ENCODE data around the gene PLPPR3. TPM values are rescaled to one million over a fixed set of nuclear protein-coding genes. Genes with fewer than 3 reads are reported as not detected.

PLPPR3 gene
- total RNA-seq, 1 experiment from 2014 or later: 1.4 TPM

DNA sequence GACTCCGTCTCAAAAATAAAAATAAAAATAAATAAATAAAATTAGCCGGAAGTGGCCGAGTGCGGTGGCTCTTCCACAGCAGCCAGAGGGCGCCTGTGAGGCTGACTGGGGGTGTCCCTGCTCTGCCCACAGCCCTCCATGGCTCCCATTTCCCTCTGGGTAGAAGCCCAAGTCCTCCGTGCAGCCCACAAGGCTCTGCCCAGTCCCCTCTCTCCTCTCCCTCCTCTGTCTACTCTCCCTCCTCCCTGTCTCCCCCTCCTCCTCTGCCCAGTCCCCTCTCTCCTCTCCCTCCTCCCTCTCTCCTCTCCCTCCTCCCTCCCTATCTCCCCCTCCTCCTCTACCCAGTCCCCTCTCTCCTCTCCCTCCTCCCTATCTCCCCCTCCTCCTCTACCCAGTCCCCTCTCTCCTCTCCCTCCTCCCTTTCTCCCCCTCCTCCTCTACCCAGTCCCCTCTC, 50.4 kb downstream of the PLPPR3 start:
- DNase-seq (ENCODE audit: low read depth, low spot score): peak; percentile 60
- in situ Hi-C loops (cut with HindIII; ENCODE audit: low pct_unique_long_range_greater_than_20kb, low sequenced_read_pairs): no loop called here

DNA sequence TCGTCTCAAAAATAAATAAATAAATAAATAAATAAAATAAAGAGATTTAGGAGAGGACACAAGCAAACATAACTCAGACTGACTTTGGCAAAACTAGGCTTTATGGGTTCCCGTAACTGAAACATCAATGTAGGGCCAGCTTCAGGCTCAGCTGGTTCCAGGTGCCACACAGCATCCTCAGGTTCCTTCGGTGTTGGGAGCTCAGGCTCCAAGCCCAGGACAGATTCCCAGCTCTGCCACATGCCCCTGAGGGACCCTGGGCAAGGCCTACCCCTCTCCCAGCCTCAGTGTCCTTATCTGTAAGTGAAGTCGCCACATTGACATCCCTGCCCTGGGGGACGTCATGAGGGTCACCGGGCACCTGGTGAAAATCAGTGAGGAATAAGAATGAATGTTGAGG, 52.1 kb downstream of the PLPPR3 start:
- in situ Hi-C loops (cut with HindIII; ENCODE audit: low pct_unique_long_range_greater_than_20kb, low sequenced_read_pairs): no loop called here
- DNase-seq (ENCODE audit: low read depth, low spot score): no peak

DNA sequence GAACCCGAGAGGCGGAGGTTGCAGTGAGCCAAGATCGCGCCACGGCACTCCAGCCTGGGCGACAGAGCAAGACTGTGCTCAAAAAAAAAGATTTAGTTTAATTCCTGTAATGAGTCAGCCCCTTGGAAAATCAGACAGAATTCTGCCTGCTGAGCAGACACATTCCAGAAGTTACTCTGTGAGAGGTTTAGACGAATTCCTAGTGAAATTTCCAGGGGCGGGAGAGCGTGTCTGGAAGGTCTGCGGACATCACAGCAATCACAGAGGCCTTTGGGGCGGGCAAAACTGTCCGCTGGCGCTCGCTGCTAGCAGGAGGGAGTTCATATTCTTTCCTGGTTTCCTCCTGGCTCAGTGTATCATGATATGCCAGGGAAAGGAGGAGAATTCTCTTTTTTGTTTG, 53.3 kb downstream of the PLPPR3 start:
- in situ Hi-C loops (cut with HindIII; ENCODE audit: low pct_unique_long_range_greater_than_20kb, low sequenced_read_pairs): no loop called here
- DNase-seq (ENCODE audit: low read depth, low spot score): no peak

- in situ Hi-C loops (cut with HindIII; ENCODE audit: low pct_unique_long_range_greater_than_20kb, low sequenced_read_pairs): no loop called here
- DNase-seq (ENCODE audit: low read depth, low spot score): no peak
Measured at GRCh38 chr19:765179-765738, 56.5 kb downstream of the PLPPR3 start.

DNA sequence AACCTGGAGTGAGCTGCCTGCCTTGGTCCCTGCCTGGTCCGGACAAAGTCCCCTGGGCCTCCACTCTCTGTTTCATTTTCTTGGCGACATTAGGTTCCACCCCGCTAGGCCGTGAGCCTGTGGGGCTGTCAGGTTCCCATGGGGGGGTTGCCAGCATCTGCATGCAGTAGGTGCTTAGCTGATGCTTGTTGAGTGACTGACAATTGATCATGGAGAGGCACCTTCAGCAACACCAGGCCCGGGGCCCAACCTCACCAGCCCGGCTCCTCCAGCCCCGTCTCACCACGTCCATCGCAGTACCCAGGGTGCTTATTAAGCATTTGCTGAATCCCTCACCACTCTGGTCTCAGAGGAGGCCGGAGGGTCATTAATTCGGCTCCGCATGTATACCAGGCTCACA, 57.5 kb downstream of the PLPPR3 start:
- in situ Hi-C loops (cut with HindIII; ENCODE audit: low pct_unique_long_range_greater_than_20kb, low sequenced_read_pairs): no loop called here
- DNase-seq (ENCODE audit: low read depth, low spot score): no peak

GRCh38 chr19:763869-764268, 57.9 kb downstream of the PLPPR3 start:
- in situ Hi-C loops (cut with HindIII; ENCODE audit: low pct_unique_long_range_greater_than_20kb, low sequenced_read_pairs): no loop called here
- DNase-seq (ENCODE audit: low read depth, low spot score): no peak

DNA sequence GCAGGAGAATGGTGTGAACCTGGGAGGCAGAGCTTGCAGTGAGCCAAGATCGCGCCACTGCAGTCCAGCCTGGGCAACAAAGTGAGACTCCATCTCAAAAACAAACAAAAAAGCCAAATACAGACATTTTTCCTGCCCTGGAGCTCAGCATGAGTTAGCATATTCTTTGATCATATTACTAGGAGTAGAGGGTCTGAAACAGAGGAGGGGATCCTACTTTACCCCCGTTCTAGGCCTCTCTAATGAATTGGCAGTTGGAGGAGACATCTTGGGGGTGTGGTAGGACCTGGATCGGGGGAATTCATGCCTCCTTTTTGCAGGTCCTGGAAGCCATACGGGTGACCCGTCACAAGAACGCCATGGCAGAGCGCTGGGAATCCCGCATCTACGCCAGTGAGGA, 58.6 kb downstream of the PLPPR3 start:
- in situ Hi-C loops (cut with HindIII; ENCODE audit: low pct_unique_long_range_greater_than_20kb, low sequenced_read_pairs): no loop called here
- DNase-seq (ENCODE audit: low read depth, low spot score): no peak

Small RNA genes lying within 50 kb of the gene (small RNA-seq; reads per million reads assigned to genes)
- 0 reads per million in 2 experiments for gene MIR3187

Other genes starting within 250 kb of the PLPPR3 start
- 399 and 435 TPM in 2 replicates for gene BSG, start 249.4 kb downstream of the PLPPR3 start, total RNA-seq (2014; rRNA removed; shearing (Covaris generic))
- gene HCN2, start 232.1 kb downstream of the PLPPR3 start, total RNA-seq (2014; rRNA removed; shearing (Covaris generic)): 1.1 and 1.2 TPM in 2 replicates
- gene POLRMT, start 188.4 kb downstream of the PLPPR3 start, total RNA-seq (2014; rRNA removed; shearing (Covaris generic)): 29.0 and 37.3 TPM in 2 replicates
- gene FGF22, start 182.1 kb downstream of the PLPPR3 start, total RNA-seq (2014; rRNA removed; shearing (Covaris generic)): 0.24 TPM in 1 of 2 replicates, not detected in the other
- gene RNF126, start 158.7 kb downstream of the PLPPR3 start, total RNA-seq (2014; rRNA removed; shearing (Covaris generic)): 29.6 and 30.0 TPM in 2 replicates
- 6.4 and 7.8 TPM in 2 replicates for gene FSTL3, start 145.6 kb downstream of the PLPPR3 start, total RNA-seq (2014; rRNA removed; shearing (Covaris generic))
- gene PRSS57, start 126.5 kb downstream of the PLPPR3 start, total RNA-seq (2014; rRNA removed; shearing (Covaris generic)): not detected in 2 replicates
- gene PALM, start 113.0 kb downstream of the PLPPR3 start, total RNA-seq (2014; rRNA removed; shearing (Covaris generic)): 4.0 and 4.3 TPM in 2 replicates
- gene MISP, start 70.8 kb downstream of the PLPPR3 start, total RNA-seq (2014; rRNA removed; shearing (Covaris generic)): not detected in 2 replicates
- 124 and 140 TPM in 2 replicates for gene PTBP1, start 24.5 kb downstream of the PLPPR3 start, total RNA-seq (2014; rRNA removed; shearing (Covaris generic))
- not detected in 2 replicates for gene AZU1, start 5.9 kb upstream of the PLPPR3 start, total RNA-seq (2014; rRNA removed; shearing (Covaris generic))
- gene PRTN3, start 19.0 kb upstream of the PLPPR3 start, total RNA-seq (2014; rRNA removed; shearing (Covaris generic)): not detected in 2 replicates
- not detected in 2 replicates for gene ELANE, start 30.3 kb upstream of the PLPPR3 start, total RNA-seq (2014; rRNA removed; shearing (Covaris generic))
- gene CFD, start 37.7 kb upstream of the PLPPR3 start, total RNA-seq (2014; rRNA removed; shearing (Covaris generic)): 1.4 and 4.3 TPM in 2 replicates
- 3.2 and 3.9 TPM in 2 replicates for gene MED16, start 71.2 kb upstream of the PLPPR3 start, total RNA-seq (2014; rRNA removed; shearing (Covaris generic))
- gene RNU6-9, start 71.5 kb upstream of the PLPPR3 start, total RNA-seq (2014; rRNA removed; shearing (Covaris generic)): not detected in 2 replicates
- 20.0 and 21.0 TPM in 2 replicates for gene R3HDM4, start 91.3 kb upstream of the PLPPR3 start, total RNA-seq (2014; rRNA removed; shearing (Covaris generic))
- gene KISS1R, start 95.4 kb upstream of the PLPPR3 start, total RNA-seq (2014; rRNA removed; shearing (Covaris generic)): not detected in 2 replicates
- gene ARID3A, start 104.1 kb upstream of the PLPPR3 start, total RNA-seq (2014; rRNA removed; shearing (Covaris generic)): 4.1 and 6.6 TPM in 2 replicates
- gene WDR18, start 162.4 kb upstream of the PLPPR3 start, total RNA-seq (2014; rRNA removed; shearing (Covaris generic)): 24.4 and 36.1 TPM in 2 replicates
- gene GRIN3B, start 178.5 kb upstream of the PLPPR3 start, total RNA-seq (2014; rRNA removed; shearing (Covaris generic)): 0.03 TPM in 1 of 2 replicates, not detected in the other
- gene TMEM259, start 199.2 kb upstream of the PLPPR3 start, total RNA-seq (2014; rRNA removed; shearing (Covaris generic)): 44.8 and 51.8 TPM in 2 replicates
- not detected in 2 replicates for gene RNU6-2, start 199.6 kb upstream of the PLPPR3 start, total RNA-seq (2014; rRNA removed; shearing (Covaris generic))
- gene CNN2, start 204.7 kb upstream of the PLPPR3 start, total RNA-seq (2014; rRNA removed; shearing (Covaris generic)): 11.7 and 12.1 TPM in 2 replicates
- gene ABCA7, start 218.2 kb upstream of the PLPPR3 start, total RNA-seq (2014; rRNA removed; shearing (Covaris generic)): 2.3 and 3.3 TPM in 2 replicates
- 3.3 and 4.9 TPM in 2 replicates for gene ARHGAP45, start 245.2 kb upstream of the PLPPR3 start, total RNA-seq (2014; rRNA removed; shearing (Covaris generic))

Data from SK-MEL-5 (cell line).